H1 (cell line): ENCODE measurements around the gene DMXL2. TPM values are rescaled to one million over a fixed set of nuclear protein-coding genes. Genes with fewer than 3 reads are reported as not detected.

Source experiments
- CHD7 ChIP-seq: fragments of 300-600 bp; sonication (generic); IDR thresholded peaks from 2 replicates; pipeline ENCODE4 v1.7.1; 2012; ENCODE audit warnings: low read length, moderate library complexity, mild to moderate bottlenecking, inconsistent platforms; ENCODE audit not compliant: insufficient replicate concordance
- JUND ChIP-seq: IDR thresholded peaks from 2 replicates; pipeline ENCODE4 v1.6.1; 2011; ENCODE audit warnings: mild to moderate bottlenecking, improper control_type of control experiment, low read length
- MAX ChIP-seq: IDR thresholded peaks from 2 replicates; pipeline ENCODE4 v1.6.1; 2012; ENCODE audit warnings: inconsistent platforms
- SIN3A ChIP-seq, 2 experiments: IDR thresholded peaks in 1 of 2; conservative IDR thresholded peaks in 1 of 2; 2 replicates each; pipeline ENCODE4 v1.6.1; 2011 to 2012; ENCODE audit warnings: low read length in 2 of 2, improper control_type of control experiment in 1 of 2, low read depth in 1 of 2, mild to moderate bottlenecking in 1 of 2
- SP1 ChIP-seq: IDR thresholded peaks from 2 replicates; pipeline ENCODE4 v1.6.1; 2011; ENCODE audit warnings: low read depth, low read length
- SRF ChIP-seq: IDR thresholded peaks from 2 replicates; pipeline ENCODE4 v1.6.1; 2011; ENCODE audit warnings: mild to moderate bottlenecking, low read depth, low read length, moderate library complexity
- TAF7 ChIP-seq: optimal IDR thresholded peaks from 2 replicates; pipeline ENCODE3; 2011; ENCODE audit warnings: low read depth, mild to moderate bottlenecking, inconsistent platforms, low read length, moderate library complexity, borderline replicate concordance
- TBP ChIP-seq: IDR thresholded peaks from 2 replicates; pipeline ENCODE4 v1.6.1; 2011; ENCODE audit warnings: low read depth, low read length, improper control_type of control experiment
- polyA plus RNA-seq, 7 experiments: library from polyadenylated mRNA; depleted of rRNA in 3 of 7; stranded (reverse) in 5 of 7; unstranded in 2 of 7; fragments of >200 nt in 5 of 7; fragments of 200-250 nt in 2 of 7; gene quantifications; 1 replicate in 5 of 7; 2 replicates in 1 of 7; 4 replicates in 1 of 7; pipeline versions ENCODE4 v1.2.1 to v1.2.3, GENCODE V29; 2011 to 2013; ENCODE audit warnings: missing spikeins in 2 of 7, mixed read lengths in 2 of 7
- total RNA-seq: library from RNA; stranded (reverse); fragmentation: NEBNext Ultra II Directional; extraction: Animal tissue kit (Norgen Biotek cat#: 25700); gene quantifications from 2 replicates; pipeline ENCODE4 v1.2.1, GENCODE V29; 2021

The DMXL2 gene
- total and polyA plus RNA-seq, 2 of the 8 experiments (the other 6 are each of a cell fraction or from before 2014, with no cell fraction given), result 9.5 to 10.6 TPM

GRCh38 chr15:51443282-51443914 lies 179.2 kb downstream of the DMXL2 start (continued):
- TF ChIP-seq JUND (no peak), SRF (no peak), CHD7 (no peak), SP1 (no peak), SIN3A (conservative IDR thresholded peaks at IDR 0.05 in 1 of 2, IDR thresholded peaks at IDR 0.05 in 1 of 2; ENCODE audit: low read depth in 1 of 2, low read length in 2 of 2) (no peak), TBP (no peak), MAX (no peak), TAF7 (no peak)
